GM21367 (cell line): ENCODE data around the gene SSC5D.
A peak's percentile ranks its signal among the peaks of the same experiment; 100 is the strongest.
"Not testable (repeated sequence)": the region's sequence is repeated elsewhere in the genome, so short reads cannot be mapped to it uniquely, and the experiment has no call there.

ENCODE experiments used
- ATAC-seq: cut with Tn5 transposase; IDR thresholded peaks from one replicate; pipeline ENCODE4 v1.9.1; 2021; ENCODE audit not compliant: unreplicated experiment

The SSC5D gene

DNA sequence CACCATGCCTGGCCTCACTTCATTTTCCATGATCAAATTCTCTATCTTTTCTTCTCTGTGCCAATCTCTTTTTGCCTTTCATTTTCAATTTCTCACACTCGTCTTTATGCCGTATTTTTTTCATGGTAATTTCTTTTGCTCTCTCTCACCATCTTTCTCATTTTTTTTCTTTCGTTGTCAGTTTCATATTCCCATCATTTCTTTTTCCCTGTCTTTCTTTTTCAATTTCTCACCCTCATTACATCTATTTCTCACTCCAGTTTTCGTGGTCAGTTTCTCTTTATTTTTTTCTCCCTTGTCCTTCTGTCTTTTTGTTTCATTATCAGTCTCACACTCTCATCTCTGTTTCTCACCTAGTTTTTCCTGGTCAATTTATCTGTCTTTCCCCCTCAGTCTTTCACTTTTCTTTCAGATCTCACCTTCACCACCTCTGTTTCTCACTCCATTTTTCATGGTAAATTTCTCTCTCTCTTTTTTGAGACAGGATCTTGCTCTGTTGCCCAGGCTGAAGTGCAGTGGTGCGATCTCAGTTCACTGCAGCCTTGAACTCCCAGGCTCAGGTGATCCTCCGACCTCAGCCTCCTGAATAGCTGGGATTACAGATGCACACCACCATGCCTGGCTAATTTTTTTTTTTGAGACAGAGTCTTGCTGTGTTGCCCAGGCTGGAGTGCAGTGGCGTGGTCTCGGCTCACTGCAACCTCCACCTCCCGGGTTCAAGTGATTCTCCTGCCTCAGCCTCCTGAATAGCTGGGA, 14.1 kb downstream of the SSC5D start:
- ATAC-seq, result no peak

DNA sequence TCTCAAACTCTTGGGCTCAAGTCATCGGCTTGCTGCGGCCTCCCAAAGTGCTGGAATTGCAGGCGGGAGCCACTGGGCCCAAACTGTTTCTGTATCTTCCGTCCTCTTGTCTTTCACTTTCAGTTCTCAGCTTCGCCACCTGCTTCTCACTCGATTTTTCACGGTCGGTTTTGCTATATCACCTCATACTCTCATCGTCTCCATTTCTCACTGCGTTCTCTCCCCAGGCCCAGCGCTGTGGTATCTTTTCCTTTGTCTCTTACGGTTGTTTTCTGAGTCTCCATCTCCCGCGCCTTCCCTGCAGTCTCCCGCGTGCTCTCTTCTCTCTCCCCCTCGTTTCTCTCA, 14.9 kb downstream of the SSC5D start:
- ATAC-seq, result no peak

DNA sequence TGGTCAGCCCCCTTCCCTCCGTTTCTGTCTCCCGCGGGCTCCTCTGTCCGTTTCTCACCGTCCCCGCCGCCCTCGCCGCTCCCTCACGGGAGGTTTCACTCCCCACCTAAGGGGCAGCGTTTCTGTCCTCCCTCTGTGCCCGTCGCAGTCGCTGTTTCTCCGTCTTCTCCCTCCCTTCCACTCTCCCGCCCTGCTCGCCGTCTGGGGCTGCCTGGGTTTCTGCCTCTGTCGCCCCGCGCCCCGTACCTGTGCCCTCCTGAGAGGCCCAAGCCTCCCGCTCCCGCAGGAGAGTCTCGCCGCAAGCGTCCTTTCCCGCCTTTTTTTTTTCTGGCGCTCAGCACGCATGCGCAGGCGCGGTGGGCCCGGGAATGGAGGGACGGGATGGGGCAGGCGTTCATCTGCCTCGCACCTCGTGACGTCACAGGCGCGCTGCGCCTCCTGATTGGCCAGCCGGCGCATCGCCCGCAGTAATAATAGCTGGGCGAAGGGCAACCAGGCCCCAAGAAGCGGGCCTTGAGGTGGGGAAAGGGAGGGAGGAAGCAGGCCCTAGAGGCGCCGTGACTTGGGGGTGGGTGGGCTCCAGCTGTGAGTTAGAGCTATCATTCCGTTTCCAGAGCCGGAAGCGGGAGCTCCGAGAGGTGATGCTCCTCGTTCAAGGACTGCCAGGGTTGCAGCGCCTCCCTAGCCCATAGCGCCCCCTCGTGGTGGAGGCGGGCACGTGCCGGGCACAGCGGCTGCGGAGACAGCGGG, 15.4 kb downstream of the SSC5D start:
- no peak for ATAC-seq

DNA sequence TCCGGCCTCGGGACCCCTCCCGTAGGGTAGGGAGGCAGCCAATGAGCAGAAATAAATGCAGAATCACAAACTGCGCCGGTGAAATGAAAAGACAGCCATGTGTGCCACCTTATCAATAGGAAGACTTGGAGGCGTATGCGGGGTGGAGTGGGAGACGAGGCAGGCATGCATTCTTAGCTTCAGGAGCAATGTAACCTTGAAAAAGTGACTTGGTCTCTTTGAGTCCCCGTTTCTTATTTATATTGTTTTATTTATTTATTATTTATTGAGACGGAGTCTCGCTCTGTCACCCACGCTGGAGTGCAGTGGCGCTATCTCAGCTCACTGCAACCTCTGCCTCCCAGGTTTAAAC, 16.0 kb downstream of the SSC5D start:
- no peak for ATAC-seq

DNA sequence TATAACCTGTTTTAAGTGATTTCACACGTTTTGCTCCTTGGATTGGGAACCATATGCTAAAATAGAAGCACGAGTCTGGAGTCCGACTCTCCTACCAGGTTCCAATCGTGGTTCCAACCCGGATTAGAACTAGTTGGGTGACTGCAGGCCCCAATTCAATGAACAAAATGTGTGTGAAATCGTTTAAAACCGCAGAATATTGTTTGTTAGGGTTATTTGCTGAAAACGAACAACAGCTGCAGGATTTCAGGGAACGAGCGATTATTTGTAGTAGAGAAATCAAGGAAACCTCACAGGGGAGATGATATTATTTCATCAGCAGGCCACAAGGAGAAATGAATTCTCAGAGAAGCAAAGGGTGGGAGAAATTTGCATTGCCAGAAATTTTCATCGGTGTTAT, 16.7 kb downstream of the SSC5D start:
- ATAC-seq, result no peak

DNA sequence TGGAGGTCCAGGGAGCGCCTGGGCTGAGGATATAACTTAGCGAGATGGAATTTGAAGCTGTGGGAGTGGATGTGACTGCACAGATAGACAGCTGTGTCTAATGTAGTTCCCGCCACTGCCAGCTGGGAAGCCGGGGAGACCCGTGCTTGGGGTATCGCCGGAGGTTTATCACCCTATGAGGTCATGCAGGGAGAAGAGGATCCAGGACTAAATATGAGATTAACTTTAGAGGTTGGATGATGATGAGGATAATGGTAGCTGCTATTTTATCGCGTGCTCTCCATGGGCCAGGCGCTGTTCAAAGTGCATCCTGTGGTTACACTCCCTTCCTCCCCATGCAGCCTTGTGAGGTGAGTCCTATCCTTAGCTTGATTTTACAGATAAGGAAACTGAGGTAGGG, 19.9 kb downstream of the SSC5D start:
- ATAC-seq, result no peak

DNA sequence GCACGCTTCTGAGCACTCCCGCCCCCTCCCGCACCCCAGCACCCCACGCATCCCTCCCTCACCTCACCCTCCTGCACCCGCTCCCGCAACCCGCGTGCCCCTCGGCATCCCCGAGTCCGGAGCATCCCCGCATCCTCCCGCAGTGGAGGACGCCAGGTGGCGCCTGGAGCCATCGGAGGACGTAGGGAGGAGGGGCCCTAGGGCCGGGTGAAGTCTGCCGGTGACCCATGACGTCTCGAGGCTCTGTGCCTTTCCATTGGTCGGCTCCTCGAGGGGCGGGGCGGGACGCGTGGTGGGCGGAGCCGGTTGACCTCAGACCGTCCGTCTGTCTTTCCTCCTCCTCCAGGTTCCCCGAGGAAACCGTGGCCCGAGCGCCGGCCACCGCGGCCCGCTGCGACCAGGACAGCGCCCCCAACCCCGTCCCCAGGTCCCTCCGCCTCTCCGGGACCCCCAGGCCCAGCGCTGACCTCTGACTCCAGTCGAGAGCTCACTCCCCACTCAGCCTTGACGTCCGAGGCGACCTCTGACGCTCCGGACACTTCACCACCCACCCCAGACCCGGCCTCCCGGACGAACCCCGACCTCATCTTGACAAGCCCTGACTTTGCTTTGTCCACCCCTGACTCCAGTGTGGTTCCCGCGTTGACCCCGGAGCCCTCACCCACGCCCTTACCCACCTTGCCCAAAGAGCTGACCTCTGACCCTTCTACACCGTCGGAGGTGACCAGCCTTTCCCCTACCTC, 28.8 kb downstream of the SSC5D start:
- ATAC-seq, result peak; percentile 90

DNA sequence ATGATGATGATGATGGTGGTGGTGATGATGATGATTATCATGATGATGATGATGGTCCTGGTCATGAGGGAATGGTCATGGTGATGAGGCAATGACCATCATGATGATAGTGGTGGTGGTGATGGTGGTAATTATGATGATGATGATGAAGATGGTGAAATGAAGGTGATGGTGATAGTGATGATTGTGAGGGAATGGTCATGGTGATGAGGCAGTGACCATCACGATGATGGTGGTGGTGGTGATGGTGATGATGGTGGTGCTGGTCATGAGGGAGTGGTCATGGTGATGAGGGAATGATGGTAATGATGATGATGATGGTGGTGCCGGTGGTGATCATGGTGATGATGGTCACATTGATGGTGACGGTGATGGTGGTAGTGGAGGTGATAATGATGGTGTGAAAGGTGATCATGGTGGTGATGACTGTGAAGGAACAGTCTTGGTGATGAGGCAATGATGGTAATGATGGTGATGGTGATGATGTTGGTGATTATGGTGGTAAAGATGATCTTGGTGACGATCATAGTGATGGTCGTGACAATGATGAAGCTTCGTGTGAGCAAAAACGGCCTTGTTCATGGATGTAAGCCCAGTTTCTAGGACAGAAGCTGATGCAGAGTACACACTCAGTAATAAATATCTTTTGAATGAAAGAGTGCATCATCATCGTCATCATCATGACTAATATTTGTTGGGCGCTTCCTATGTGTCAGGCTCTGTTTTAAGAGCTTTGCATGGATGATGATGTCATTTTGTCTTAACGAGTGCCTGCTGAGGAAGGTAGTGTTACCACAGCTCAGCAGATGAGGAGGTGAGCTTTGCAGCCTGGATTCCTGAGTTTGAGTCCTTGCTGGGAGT, 31.4 kb downstream of the SSC5D start:
- no peak for ATAC-seq

DNA sequence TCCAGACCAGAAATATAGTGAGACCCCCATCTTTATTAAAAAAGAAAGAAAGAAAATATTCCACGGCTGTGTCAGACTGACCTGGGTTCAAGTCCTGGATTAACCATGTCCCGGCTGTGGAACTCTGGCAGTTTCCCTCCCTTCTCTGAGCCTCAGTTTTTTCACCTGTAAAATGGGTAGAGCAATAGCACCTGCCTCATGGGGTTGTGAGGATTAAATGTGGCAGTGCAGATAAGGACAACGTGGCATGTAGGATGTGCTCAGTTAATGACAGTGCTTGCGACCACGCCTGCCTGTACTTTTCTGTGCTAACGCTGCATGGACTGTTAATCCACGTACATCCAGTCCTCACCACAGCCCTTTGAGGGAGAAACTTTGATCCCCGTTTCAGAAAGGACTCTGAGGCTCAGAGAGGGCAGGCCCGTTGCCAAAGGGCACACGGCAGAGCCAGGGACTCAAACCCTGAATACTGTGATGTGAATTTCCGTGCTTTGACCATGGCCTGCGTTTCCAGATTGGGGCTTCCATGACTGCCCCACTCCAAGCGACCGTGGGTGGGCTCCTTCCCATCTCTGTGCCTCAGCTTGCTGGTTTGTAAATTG, 32.6 kb downstream of the SSC5D start:
- no peak for ATAC-seq

DNA sequence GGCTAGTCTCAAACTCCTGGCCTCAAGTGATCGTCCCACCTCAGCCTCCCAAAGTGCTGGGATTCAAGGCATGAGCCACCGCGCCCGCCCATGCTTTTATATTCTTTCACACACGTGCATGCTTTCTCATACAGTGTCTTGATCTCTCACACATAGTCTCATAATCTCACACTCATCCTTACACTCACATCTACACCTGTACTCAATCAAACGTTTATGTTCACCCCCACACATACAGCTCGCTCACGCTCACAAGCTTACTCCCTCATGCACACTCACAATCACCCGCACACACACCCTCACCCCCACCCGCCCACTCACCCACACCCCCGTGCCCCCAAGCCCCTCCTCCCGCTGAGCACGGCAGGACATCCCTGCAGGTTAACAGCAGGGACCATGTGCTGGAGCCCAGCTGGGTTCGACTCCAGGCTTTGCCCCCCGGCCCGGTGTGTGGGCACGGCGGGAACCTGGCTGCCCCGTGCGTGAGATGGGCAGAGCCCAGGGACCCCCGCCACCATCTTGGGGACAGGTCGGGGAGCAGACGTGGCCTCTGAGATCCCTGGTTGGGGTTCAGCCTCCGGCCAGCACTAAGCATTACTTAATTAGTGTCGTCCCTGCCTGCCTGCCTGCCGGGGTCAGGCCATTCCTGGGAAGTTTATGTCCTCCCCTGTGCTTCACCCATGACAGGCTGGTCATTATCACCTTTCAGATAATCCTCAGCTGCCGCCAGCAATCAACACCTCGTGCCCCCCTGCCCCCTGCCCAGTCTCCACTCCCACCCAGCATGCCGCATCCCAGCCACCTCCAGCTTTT, 37.3 kb downstream of the SSC5D start:
- no peak for ATAC-seq

DNA sequence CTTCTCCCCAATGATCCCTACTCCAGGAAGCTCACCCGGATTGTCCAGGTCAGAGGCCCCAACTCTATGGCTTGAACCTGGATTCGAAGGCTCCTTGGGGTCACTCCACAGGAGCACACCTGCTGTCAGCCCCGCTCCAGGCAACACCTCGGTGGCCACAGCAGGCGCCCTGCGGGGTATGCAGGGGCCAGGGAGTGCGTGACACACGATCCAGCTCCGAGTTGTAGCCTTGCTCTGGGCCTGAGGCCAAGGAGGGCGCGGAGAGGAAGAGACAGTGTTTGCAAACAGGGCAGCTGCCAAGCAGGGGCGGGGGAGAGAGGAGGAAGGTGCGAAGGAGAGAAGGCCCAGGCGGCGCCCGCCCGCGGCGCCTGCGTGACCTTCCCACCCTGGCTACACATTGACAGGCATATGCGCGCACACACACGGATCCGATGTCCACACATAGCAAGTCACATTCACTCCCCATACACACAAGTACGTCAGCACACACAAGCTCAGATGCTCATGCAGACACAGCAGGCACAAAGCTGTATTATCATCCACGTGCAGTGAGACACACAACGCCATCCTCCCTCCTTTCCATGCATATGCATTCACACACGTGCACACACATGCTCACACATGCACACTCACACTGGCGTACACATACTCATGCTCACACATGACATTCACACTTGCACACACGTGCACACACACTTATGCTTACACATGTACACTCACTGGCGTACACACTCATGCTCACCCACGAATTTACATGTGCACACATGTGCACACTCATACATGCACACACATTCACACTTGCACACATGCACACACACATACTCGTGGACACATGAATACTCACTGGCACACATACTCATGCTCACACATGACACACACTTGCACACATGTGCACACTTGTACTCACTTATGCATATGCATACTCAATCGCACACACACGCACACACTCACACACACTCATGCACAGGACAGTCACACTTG, 38.3 kb downstream of the SSC5D start:
- ATAC-seq, result no peak

DNA sequence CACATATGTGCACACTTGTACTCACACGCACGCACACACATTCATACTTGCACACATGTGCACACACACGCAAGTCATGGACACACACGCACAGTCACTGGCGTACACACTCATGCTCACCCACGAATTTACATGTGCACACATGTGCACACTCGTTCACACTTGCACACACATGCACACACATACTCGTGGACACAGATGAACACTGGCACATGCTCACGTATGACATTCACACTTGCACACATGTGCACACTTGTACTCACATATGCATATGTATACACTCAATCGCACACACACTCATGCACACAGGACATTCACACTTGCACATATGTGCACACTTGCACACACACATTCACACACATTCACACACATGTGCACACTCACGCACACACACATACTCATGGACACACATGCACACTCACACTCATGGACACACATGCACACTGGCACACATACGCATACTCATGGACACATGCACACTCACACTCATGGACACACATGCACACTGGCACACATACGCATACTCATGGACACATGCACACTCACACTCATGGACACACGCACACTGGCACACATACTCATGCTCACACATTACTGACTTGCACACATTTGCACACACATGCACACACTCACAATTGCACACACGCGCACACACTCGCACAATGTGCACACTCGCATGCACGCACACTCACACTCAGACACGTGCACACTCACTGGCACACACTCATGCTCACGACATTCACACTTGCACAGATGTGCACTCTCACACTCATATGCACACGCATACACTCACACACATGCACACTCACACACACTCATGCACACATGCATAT, 39.2 kb downstream of the SSC5D start:
- no peak for ATAC-seq

DNA sequence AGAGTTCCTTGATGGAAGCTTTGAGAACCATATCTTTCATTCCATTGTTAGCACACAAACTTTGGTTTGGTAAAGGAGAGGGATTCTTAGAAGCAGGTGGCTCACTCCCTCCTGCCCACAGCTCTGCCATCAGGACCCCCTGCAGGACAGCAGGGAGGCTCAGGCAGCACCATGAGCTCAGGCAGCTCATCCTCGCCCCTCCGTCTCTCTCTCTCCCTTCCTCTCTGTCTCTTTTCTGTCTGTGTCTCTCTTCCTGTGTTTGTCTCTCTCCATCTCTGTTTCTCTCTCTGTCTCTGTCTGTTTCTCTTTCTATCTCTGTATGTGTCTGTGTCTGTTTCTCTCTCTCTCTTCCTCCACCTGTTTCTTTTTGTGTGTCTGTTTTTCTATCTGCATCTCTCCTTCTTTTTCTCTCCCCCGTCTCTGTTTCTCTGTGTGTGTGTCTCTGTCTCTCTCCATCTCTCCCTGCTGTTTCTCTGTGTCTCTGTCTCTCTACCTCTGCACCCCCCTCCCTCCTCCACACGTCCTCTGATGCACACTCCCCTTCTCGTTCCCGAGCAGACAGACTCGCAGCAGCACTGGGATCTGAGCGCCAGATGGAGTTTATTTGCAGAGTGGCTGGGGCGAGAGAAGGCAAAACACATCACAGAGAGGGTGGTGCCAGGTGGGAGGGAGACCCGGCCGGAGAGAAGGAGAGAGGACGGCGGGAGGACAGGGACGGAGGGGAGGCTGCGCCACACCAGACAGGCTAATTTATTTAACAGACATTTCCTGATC, 40.0 kb downstream of the SSC5D start:
- ATAC-seq, result no peak

DNA sequence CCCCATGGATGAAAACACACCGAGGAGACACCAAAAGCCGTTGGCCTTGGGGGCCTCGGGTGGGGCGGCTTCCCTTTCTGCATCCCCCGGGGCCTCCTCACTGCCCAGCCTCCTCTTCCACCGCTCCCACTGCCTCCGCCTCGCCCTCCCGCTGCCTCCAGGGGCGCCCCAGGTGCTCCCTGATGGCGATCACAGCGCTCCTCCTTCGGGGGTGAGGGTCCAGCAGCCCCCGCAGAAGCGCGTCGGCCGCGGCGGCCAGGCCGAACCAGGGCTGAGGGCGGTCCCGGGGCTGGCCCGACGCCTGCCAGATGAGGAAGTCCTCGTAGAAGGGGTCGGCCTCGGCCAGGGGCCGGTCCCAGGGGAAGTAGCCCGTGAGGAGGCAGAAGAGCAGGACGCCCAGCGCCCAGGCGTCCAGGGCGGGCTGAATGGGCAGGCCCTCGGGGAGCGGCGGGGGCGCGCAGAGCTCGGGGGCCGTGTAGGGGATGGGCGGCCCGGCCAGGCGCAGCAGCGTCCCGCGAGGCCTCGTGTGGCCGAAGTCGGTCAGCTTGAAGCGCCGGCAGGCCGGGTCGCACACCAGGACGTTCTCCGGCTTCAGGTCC, 41.5 kb downstream of the SSC5D start:
- no peak for ATAC-seq

DNA sequence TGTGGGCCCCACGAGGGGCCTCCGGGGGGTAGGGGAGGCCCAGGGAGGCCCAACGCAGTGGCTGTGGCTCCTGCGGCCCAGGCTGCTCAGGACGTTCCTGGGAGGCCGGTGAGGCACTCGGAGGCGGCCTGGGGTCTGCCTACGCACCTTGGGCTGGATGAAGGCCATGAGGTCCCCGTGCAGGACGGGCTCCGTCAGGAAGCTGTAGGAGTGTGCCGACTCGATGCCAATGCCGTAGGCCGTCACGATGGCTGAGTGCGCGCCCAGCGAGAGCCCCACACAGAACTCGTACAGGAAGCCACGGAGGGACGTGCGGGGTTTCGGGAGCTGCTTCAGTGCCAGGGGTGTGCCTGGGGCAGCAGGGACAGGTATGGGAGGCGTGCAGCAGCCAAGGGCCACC, 42.8 kb downstream of the SSC5D start:
- ATAC-seq, result no peak

DNA sequence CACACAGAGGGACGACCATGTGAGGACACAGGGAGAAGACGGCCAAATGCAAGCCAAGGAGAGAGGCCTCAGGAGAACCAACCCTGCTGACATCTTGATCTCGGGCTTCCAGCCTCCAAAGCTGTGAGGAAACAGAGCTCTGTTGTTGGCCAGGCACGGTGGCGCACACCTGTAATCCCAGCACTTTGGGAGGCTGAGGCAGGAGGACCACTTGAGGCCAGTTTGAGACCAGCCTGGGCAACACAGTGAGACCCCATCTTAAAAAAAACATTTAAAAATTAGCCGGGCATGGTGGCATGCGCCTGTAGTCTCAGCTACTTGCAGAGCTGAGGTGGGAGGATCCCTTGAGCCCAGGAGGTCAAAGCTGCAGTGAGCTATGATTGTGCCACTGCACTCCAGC, 46.0 kb downstream of the SSC5D start:
- not testable (repeated sequence) for ATAC-seq
